ENCODE data around the gene NUP107.

DNA sequence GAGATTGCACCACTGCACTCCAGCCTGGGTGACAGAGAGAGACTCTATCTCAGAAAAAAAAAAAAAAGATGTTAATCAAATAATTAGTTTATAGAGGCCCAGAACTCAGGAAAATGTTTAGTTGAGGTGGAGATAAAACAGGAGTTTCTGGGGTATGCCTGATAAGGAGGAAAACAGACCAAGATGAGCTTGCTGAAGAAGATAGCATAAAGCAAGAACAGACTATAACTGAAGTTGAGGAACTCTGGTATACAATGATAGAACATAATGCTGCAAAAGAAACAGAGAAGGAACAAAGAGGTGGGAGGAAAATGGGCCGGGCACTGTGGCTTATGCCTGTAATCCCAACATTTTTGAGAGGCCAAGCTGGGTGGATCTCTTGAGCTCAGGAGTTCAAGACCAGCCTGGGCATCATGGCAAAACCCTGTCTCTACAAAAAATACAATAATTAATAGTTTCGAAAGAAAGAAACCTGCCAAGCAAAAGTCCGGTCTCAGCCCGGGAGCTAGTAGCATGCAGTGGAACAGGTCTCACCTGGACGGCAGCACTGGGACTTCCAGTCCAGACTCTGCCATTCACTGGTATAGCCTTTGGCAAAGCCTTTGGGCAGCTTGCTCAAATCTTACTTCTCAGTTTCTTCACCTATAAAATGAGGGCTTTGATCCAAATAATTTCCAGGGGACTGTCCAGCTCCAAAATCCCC lies 84.6 kb downstream of the NUP107 start:
- TF ChIP-seq, protein P1, sequence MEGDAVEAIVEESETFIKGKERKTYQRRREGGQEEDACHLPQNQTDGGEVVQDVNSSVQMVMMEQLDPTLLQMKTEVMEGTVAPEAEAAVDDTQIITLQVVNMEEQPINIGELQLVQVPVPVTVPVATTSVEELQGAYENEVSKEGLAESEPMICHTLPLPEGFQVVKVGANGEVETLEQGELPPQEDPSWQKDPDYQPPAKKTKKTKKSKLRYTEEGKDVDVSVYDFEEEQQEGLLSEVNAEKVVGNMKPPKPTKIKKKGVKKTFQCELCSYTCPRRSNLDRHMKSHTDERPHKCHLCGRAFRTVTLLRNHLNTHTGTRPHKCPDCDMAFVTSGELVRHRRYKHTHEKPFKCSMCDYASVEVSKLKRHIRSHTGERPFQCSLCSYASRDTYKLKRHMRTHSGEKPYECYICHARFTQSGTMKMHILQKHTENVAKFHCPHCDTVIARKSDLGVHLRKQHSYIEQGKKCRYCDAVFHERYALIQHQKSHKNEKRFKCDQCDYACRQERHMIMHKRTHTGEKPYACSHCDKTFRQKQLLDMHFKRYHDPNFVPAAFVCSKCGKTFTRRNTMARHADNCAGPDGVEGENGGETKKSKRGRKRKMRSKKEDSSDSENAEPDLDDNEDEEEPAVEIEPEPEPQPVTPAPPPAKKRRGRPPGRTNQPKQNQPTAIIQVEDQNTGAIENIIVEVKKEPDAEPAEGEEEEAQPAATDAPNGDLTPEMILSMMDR (conservative IDR thresholded peaks at IDR 0.05; ENCODE audit: low read depth, low read length), result no peak
- TF ChIP-seq EZH2 (IDR thresholded peaks at IDR 0.05; ENCODE audit: low read length, unreplicated experiment) (no peak), EZH2phosphoT487 (IDR thresholded peaks at IDR 0.05; ENCODE audit: borderline replicate concordance, low read length) (no peak)

All from PC-3 (cell line).